Activated naive CD8-positive, alpha-beta T cell treated with anti-CD3 and anti-CD28 coated beads, Interleukin-2, amount 50 U/mL, for 24 hours (primary cell): ENCODE results near the gene TRIM9.

ENCODE experiments used
- ATAC-seq: fragments of 150-1000 bp; cut with Tn5 transposase; one replicate; pipeline ENCODE4 v1.10.0; 2021
- DNase-seq: peaks from one replicate; pipeline ENCODE4 v3.0.0; 2021
- H3K27ac Mint-ChIP-seq: one replicate; pipeline ENCODE4 v1.8.0; 2021; ENCODE audit warnings: mild to moderate bottlenecking, mixed read lengths
- H3K27me3 Mint-ChIP-seq: one replicate; pipeline ENCODE4 v1.8.0; 2021; ENCODE audit warnings: mixed read lengths
- H3K36me3 Mint-ChIP-seq: one replicate; pipeline ENCODE4 v1.8.0; 2021; ENCODE audit warnings: low read depth, mixed read lengths
- H3K4me1 Mint-ChIP-seq: one replicate; pipeline ENCODE4 v1.8.0; 2021; ENCODE audit warnings: mixed read lengths
- H3K4me3 Mint-ChIP-seq: one replicate; pipeline ENCODE4 v1.8.0; 2021; ENCODE audit warnings: mild to moderate bottlenecking, moderate library complexity, mixed read lengths
- H3K9me3 Mint-ChIP-seq: one replicate; pipeline ENCODE4 v1.8.0; 2021; ENCODE audit warnings: mixed read lengths

TRIM9 gene

GRCh38 chr14:50984036-50984710 is 110.7 kb downstream of the TRIM9 start:
- no peaks in the 10 kb centered on the region for H3K4me1 Mint-ChIP-seq
- H3K27me3 Mint-ChIP-seq: no peaks in the 10 kb centered on the region
- no peaks in the 10 kb centered on the region for H3K36me3 Mint-ChIP-seq
- H3K9me3 Mint-ChIP-seq: no peaks in the 10 kb centered on the region
- no peak for ATAC-seq
- H3K27ac Mint-ChIP-seq: no peak overlapping the region
- no peak overlapping the region for H3K4me3 Mint-ChIP-seq
- DNase-seq: no peak

- ATAC-seq (no peak), DNase-seq (no peak)
- H3K36me3 Mint-ChIP-seq: no peaks in the 10 kb centered on the region
- H3K4me1 Mint-ChIP-seq: no peaks in the 10 kb centered on the region
- no peak overlapping the region for H3K4me3 Mint-ChIP-seq
- H3K9me3 Mint-ChIP-seq: no peaks in the 10 kb centered on the region
- no peaks in the 10 kb centered on the region for H3K27me3 Mint-ChIP-seq
- no peak overlapping the region for H3K27ac Mint-ChIP-seq
Measured at GRCh38 chr14:50979941-50980850, 114.7 kb downstream of the TRIM9 start.

GRCh38 chr14:50978888-50979287 is 116.0 kb downstream of the TRIM9 start:
- DNase-seq (no peak), ATAC-seq (no peak)
- no peaks in the 10 kb centered on the region for H3K36me3 Mint-ChIP-seq
- no peaks in the 10 kb centered on the region for H3K4me1 Mint-ChIP-seq
- no peak overlapping the region for H3K4me3 Mint-ChIP-seq
- H3K27ac Mint-ChIP-seq: no peak overlapping the region
- no peaks in the 10 kb centered on the region for H3K27me3 Mint-ChIP-seq
- no peaks in the 10 kb centered on the region for H3K9me3 Mint-ChIP-seq

- H3K4me1 Mint-ChIP-seq: no peaks in the 10 kb centered on the region
- no peak overlapping the region for H3K27ac Mint-ChIP-seq
- ATAC-seq: no peak
Measured at GRCh38 chr14:50978529-50978871, 116.4 kb downstream of the TRIM9 start.

GRCh38 chr14:50977863-50978528 is 116.9 kb downstream of the TRIM9 start:
- Mint-ChIP-seq H3K27me3 (no peaks in the 10 kb centered on the region), H3K36me3 (no peaks in the 10 kb centered on the region), H3K9me3 (no peaks in the 10 kb centered on the region), H3K4me1 (no peaks in the 10 kb centered on the region), H3K4me3 (no peak overlapping the region), H3K27ac (no peak overlapping the region)
- no peak for DNase-seq
- ATAC-seq: no peak

More at GRCh38 chr14:50978529-50978871, 116.4 kb downstream of the TRIM9 start:
- no peak for DNase-seq
- Mint-ChIP-seq H3K9me3 (no peaks in the 10 kb centered on the region), H3K4me3 (no peak overlapping the region), H3K36me3 (no peaks in the 10 kb centered on the region), H3K27me3 (no peaks in the 10 kb centered on the region)

- Mint-ChIP-seq H3K4me1 (no peaks in the 10 kb centered on the region), H3K36me3 (no peaks in the 10 kb centered on the region), H3K4me3 (no peak overlapping the region), H3K27me3 (no peaks in the 10 kb centered on the region), H3K27ac (no peak overlapping the region), H3K9me3 (no peaks in the 10 kb centered on the region)
- no peak for ATAC-seq
- no peak for DNase-seq
Measured at GRCh38 chr14:50974118-50974517, 120.8 kb downstream of the TRIM9 start.

- Mint-ChIP-seq H3K27me3 (no peaks in the 10 kb centered on the region), H3K4me1 (no peaks in the 10 kb centered on the region), H3K27ac (no peak overlapping the region), H3K9me3 (no peaks in the 10 kb centered on the region), H3K4me3 (no peak overlapping the region), H3K36me3 (no peaks in the 10 kb centered on the region)
- DNase-seq (no peak), ATAC-seq (no peak)
Measured at GRCh38 chr14:50972734-50973133, 122.2 kb downstream of the TRIM9 start.

GRCh38 chr14:50970886-50971781 is 123.8 kb downstream of the TRIM9 start:
- no peak for DNase-seq
- no peaks in the 10 kb centered on the region for H3K27me3 Mint-ChIP-seq
- no peaks in the 10 kb centered on the region for H3K4me1 Mint-ChIP-seq
- no peak for ATAC-seq
- H3K36me3 Mint-ChIP-seq: no peaks in the 10 kb centered on the region
- no peaks in the 10 kb centered on the region for H3K9me3 Mint-ChIP-seq
- no peak overlapping the region for H3K4me3 Mint-ChIP-seq
- H3K27ac Mint-ChIP-seq: no peak overlapping the region

GRCh38 chr14:50967790-50968189 is 127.1 kb downstream of the TRIM9 start:
- Mint-ChIP-seq H3K9me3 (no peaks in the 10 kb centered on the region), H3K27ac (no peak overlapping the region), H3K4me1 (no peaks in the 10 kb centered on the region), H3K4me3 (no peak overlapping the region), H3K27me3 (no peaks in the 10 kb centered on the region), H3K36me3 (no peaks in the 10 kb centered on the region)
- DNase-seq (no peak), ATAC-seq (no peak)

- no peak overlapping the region for H3K27ac Mint-ChIP-seq
- no peaks in the 10 kb centered on the region for H3K27me3 Mint-ChIP-seq
- H3K9me3 Mint-ChIP-seq: no peaks in the 10 kb centered on the region
Measured at GRCh38 chr14:50967103-50967502, 127.8 kb downstream of the TRIM9 start.

GRCh38 chr14:50964683-50965390 is 130.1 kb downstream of the TRIM9 start:
- Mint-ChIP-seq H3K27me3 (peaks cover 3% of the 10 kb centered on the region), H3K27ac (no peak overlapping the region), H3K36me3 (no peaks in the 10 kb centered on the region), H3K4me1 (no peaks in the 10 kb centered on the region), H3K9me3 (no peaks in the 10 kb centered on the region), H3K4me3 (no peak overlapping the region)
- ATAC-seq: no peak
- no peak for DNase-seq

More at GRCh38 chr14:50967103-50967502, 127.8 kb downstream of the TRIM9 start:
- Mint-ChIP-seq H3K4me3 (no peak overlapping the region), H3K4me1 (no peaks in the 10 kb centered on the region), H3K36me3 (no peaks in the 10 kb centered on the region)
- DNase-seq (no peak), ATAC-seq (no peak)

- H3K4me3 Mint-ChIP-seq: no peak overlapping the region
- no peaks in the 10 kb centered on the region for H3K36me3 Mint-ChIP-seq
- peaks cover 3% of the 10 kb centered on the region for H3K27me3 Mint-ChIP-seq
- no peak overlapping the region for H3K27ac Mint-ChIP-seq
- DNase-seq (no peak), ATAC-seq (no peak)
- H3K4me1 Mint-ChIP-seq: no peaks in the 10 kb centered on the region
- no peaks in the 10 kb centered on the region for H3K9me3 Mint-ChIP-seq
Measured at GRCh38 chr14:50963919-50964318, 131.0 kb downstream of the TRIM9 start.

- H3K9me3 Mint-ChIP-seq: no peaks in the 10 kb centered on the region
- H3K4me3 Mint-ChIP-seq: no peak overlapping the region
Measured at GRCh38 chr14:50961605-50962221, 133.2 kb downstream of the TRIM9 start.

More at GRCh38 chr14:50961605-50962221, 133.2 kb downstream of the TRIM9 start:
- no peaks in the 10 kb centered on the region for H3K4me1 Mint-ChIP-seq
- ATAC-seq (no peak), DNase-seq (no peak)
- H3K27me3 Mint-ChIP-seq: peaks cover 3% of the 10 kb centered on the region
- H3K36me3 Mint-ChIP-seq: no peaks in the 10 kb centered on the region
- no peak overlapping the region for H3K27ac Mint-ChIP-seq
